Vagina (tissue), 2 donors: ENCODE data around the gene HGD. TPM values are rescaled to one million over a fixed set of nuclear protein-coding genes. Genes with fewer than 3 reads are reported as not detected.
A peak's percentile ranks its signal among the peaks of the same experiment; 100 is the strongest.
"Not testable (repeated sequence)": the region's sequence is repeated elsewhere in the genome, so short reads cannot be mapped to it uniquely, and the experiment has no call there.

Source experiments
- DNase-seq, 2 donors: peaks; one replicate each; pipeline ENCODE4 v3.0.0-alpha.2; 2017; ENCODE audit errors: extremely low spot score in 2 of 2
- H3K27ac ChIP-seq: fragments of 200-600 bp; sonication (generic); one replicate; pipeline ENCODE4 v1.5.1; 2019
- H3K27me3 ChIP-seq: fragments of 200-600 bp; sonication (generic); one replicate; pipeline ENCODE4 v1.5.1; 2019
- H3K36me3 ChIP-seq, 2 donors: fragments of 200-600 bp; sonication (generic); one replicate each; pipeline ENCODE4 v1.5.1; 2017 to 2019
- H3K4me1 ChIP-seq: fragments of 200-600 bp; sonication (generic); one replicate; pipeline ENCODE4 v1.5.1; 2019
- H3K4me3 ChIP-seq, 2 donors: fragments of 200-600 bp; sonication (generic); 1 replicate in 1 of 2; 2 replicates in 1 of 2; pipeline ENCODE4 v1.5.1; 2016 to 2019
- H3K9me3 ChIP-seq: fragments of 200-600 bp; sonication (generic); one replicate; pipeline ENCODE4 v1.5.1; 2019
- CTCF ChIP-seq, 3 experiments: fragments of 450-650 bp in 2 of 3; fragments of 200-600 bp in 1 of 3; sonication (generic) in 1 of 3; IDR thresholded peaks; one replicate each; pipeline ENCODE4 v1.5.1; 2017 to 2019; ENCODE audit warnings: antibody characterized with exemption in 3 of 3, mild to moderate bottlenecking in 2 of 3, moderate library complexity in 2 of 3
- POLR2A ChIP-seq, 2 donors: fragments of 450-650 bp; IDR thresholded peaks; one replicate each; pipeline ENCODE4 v1.6.1; 2017; ENCODE audit warnings: antibody characterized with exemption in 2 of 2, mild to moderate bottlenecking in 2 of 2, moderate library complexity in 2 of 2
- POLR2AphosphoS5 ChIP-seq, 2 donors: sonication (generic); formaldehyde crosslinking; IDR thresholded peaks; one replicate each; pipeline ENCODE4 v1.9.0; 2017; ENCODE audit warnings: antibody characterized with exemption in 2 of 2, mild to moderate bottlenecking in 2 of 2, low read depth in 1 of 2; ENCODE audit not compliant: insufficient read depth in 1 of 2
- intact Hi-C: fragments of 100-400 bp; cut with DNase I; formaldehyde crosslinking; loops from one replicate; pipeline ENCODE4 v1.15.1; 2023
- total RNA-seq: library from RNA; depleted of rRNA; stranded (reverse); fragments of >200 nt; gene quantifications from one replicate; pipeline ENCODE4 v1.2.3, GENCODE V29; 2016

Gene HGD
- total RNA-seq, 1 donor from 2014 or later, result not detected

- no peak for TF ChIP-seq CTCF (IDR thresholded peaks at IDR 0.05)
- TF ChIP-seq POLR2A (IDR thresholded peaks at IDR 0.05), result no peak
- TF ChIP-seq POLR2AphosphoS5 (IDR thresholded peaks at IDR 0.05; ENCODE audit: insufficient read depth in 1 of 2, low read depth in 1 of 2), result no peak
- no peaks in the 10 kb centered on the region for H3K9me3 ChIP-seq
- peaks cover 16% of the 10 kb centered on the region for H3K4me1 ChIP-seq
- H3K4me3 ChIP-seq, result no peak overlapping the region
- no peaks in the 10 kb centered on the region for H3K36me3 ChIP-seq
- no peak for DNase-seq
- intact Hi-C loops, result no loop called here
- no peak overlapping the region for H3K27ac ChIP-seq
- no peaks in the 10 kb centered on the region for H3K27me3 ChIP-seq
Observed at GRCh38 chr3:120680193-120680894, 1.7 kb downstream of the HGD start.

GRCh38 chr3:120678984-120679383, 3.1 kb downstream of the HGD start:
- no peak for DNase-seq
- peaks cover 16% of the 10 kb centered on the region for H3K4me1 ChIP-seq
- H3K4me3 ChIP-seq, result no peak overlapping the region
- H3K27me3 ChIP-seq, result no peaks in the 10 kb centered on the region
- H3K36me3 ChIP-seq, result no peaks in the 10 kb centered on the region
- no peak for TF ChIP-seq POLR2AphosphoS5 (IDR thresholded peaks at IDR 0.05; ENCODE audit: insufficient read depth in 1 of 2, low read depth in 1 of 2)
- TF ChIP-seq POLR2A (IDR thresholded peaks at IDR 0.05), result no peak
- no peak for TF ChIP-seq CTCF (IDR thresholded peaks at IDR 0.05)
- intact Hi-C loops, result no loop called here
- H3K27ac ChIP-seq, result peak overlapping the region; percentile 21
- H3K9me3 ChIP-seq, result no peaks in the 10 kb centered on the region

GRCh38 chr3:120678331-120678947, 3.6 kb downstream of the HGD start:
- TF ChIP-seq CTCF (IDR thresholded peaks at IDR 0.05), result no peak
- TF ChIP-seq POLR2AphosphoS5 (IDR thresholded peaks at IDR 0.05; ENCODE audit: insufficient read depth in 1 of 2, low read depth in 1 of 2), result no peak
- no peak for TF ChIP-seq POLR2A (IDR thresholded peaks at IDR 0.05)
- Histone ChIP-seq H3K27ac (peak overlapping the region; percentile 21), H3K36me3 (no peaks in the 10 kb centered on the region), H3K4me3 (no peak overlapping the region), H3K9me3 (no peaks in the 10 kb centered on the region), H3K27me3 (no peaks in the 10 kb centered on the region), H3K4me1 (peaks cover 16% of the 10 kb centered on the region)
- intact Hi-C loops, result no loop called here
- no peak for DNase-seq

- DNase-seq, intact Hi-C loops: not testable (repeated sequence)
Observed at GRCh38 chr3:120677193-120677592, 4.8 kb downstream of the HGD start.

GRCh38 chr3:120673116-120673515, 8.9 kb downstream of the HGD start:
- no peak for TF ChIP-seq CTCF (IDR thresholded peaks at IDR 0.05)
- TF ChIP-seq POLR2AphosphoS5 (IDR thresholded peaks at IDR 0.05; ENCODE audit: insufficient read depth in 1 of 2, low read depth in 1 of 2), result no peak
- TF ChIP-seq POLR2A (IDR thresholded peaks at IDR 0.05), result no peak
- no peaks in the 10 kb centered on the region for H3K36me3 ChIP-seq
- H3K9me3 ChIP-seq, result no peaks in the 10 kb centered on the region
- peaks cover 5% of the 10 kb centered on the region for H3K4me1 ChIP-seq
- no peak for DNase-seq
- intact Hi-C loops, result no loop called here
- H3K27ac ChIP-seq, result no peak overlapping the region
- H3K27me3 ChIP-seq, result no peaks in the 10 kb centered on the region
- no peak overlapping the region for H3K4me3 ChIP-seq

More at GRCh38 chr3:120677193-120677592, 4.8 kb downstream of the HGD start:
- not testable (repeated sequence) for H3K36me3 ChIP-seq, H3K27me3 ChIP-seq, H3K4me3 ChIP-seq, H3K9me3 ChIP-seq, H3K27ac ChIP-seq
- peaks cover 16% of the 10 kb centered on the region for H3K4me1 ChIP-seq
